ENCODE measurements around the gene SLC43A3.
"Not testable (repeated sequence)": the region's sequence is repeated elsewhere in the genome, so short reads cannot be mapped to it uniquely, and the experiment has no call there.

The SLC43A3 gene

GRCh38 chr11:57376095-57377090 lies 50.5 kb downstream of the SLC43A3 start:
- DNase-seq: no peak

GRCh38 chr11:57375490-57375889 lies 51.4 kb downstream of the SLC43A3 start:
- no peak for DNase-seq

GRCh38 chr11:57374966-57375365 lies 52.0 kb downstream of the SLC43A3 start:
- no peak for DNase-seq

- no peak for DNase-seq
Observed at GRCh38 chr11:57373146-57373545, 53.8 kb downstream of the SLC43A3 start.

- DNase-seq: no peak
Observed at GRCh38 chr11:57370941-57371340, 56.0 kb downstream of the SLC43A3 start.

- DNase-seq: no peak
Observed at GRCh38 chr11:57370251-57370650, 56.7 kb downstream of the SLC43A3 start.

- no peak for DNase-seq
Observed at GRCh38 chr11:57368845-57369232, 58.1 kb downstream of the SLC43A3 start.

- DNase-seq: no peak
Observed at GRCh38 chr11:57368106-57368844, 58.6 kb downstream of the SLC43A3 start.

GRCh38 chr11:57364851-57365660 lies 61.9 kb downstream of the SLC43A3 start:
- DNase-seq: no peak

GRCh38 chr11:57363131-57364080 lies 63.5 kb downstream of the SLC43A3 start:
- DNase-seq: no peak

GRCh38 chr11:57361926-57362325 lies 65.0 kb downstream of the SLC43A3 start:
- no peak for DNase-seq

GRCh38 chr11:57361420-57361819 lies 65.5 kb downstream of the SLC43A3 start:
- DNase-seq: not testable (repeated sequence)

- no peak for DNase-seq
Observed at GRCh38 chr11:57360991-57361390, 65.9 kb downstream of the SLC43A3 start.

- DNase-seq: no peak
Observed at GRCh38 chr11:57359896-57360690, 66.8 kb downstream of the SLC43A3 start.

GRCh38 chr11:57359396-57359795 lies 67.5 kb downstream of the SLC43A3 start:
- no peak for DNase-seq

- no peak for DNase-seq
Observed at GRCh38 chr11:57358991-57359390, 67.9 kb downstream of the SLC43A3 start.

- no peak for DNase-seq
Observed at GRCh38 chr11:57358543-57358961, 68.4 kb downstream of the SLC43A3 start.

GRCh38 chr11:57357856-57358255 lies 69.1 kb downstream of the SLC43A3 start:
- DNase-seq: no peak

- DNase-seq: no peak
Observed at GRCh38 chr11:57357310-57357709, 69.6 kb downstream of the SLC43A3 start.

Data from NCI-H1694 (cell line).